ENCODE data around the gene SDC4.

- TF ChIP-seq AFF4 (CRISPR knock-in tag; IDR thresholded peaks at IDR 0.05) (no peak), POLR2A (conservative IDR thresholded peaks at IDR 0.05) (no peak), ZNF436 (CRISPR knock-in tag; IDR thresholded peaks at IDR 0.05) (no peak), IRF2 (CRISPR knock-in tag; IDR thresholded peaks at IDR 0.05) (no peak), FOXK2 (conservative IDR thresholded peaks at IDR 0.05 in 1 of 2, IDR thresholded peaks at IDR 0.05 in 1 of 2; ENCODE audit: low read depth in 2 of 2) (no peak), E2F8 (IDR thresholded peaks at IDR 0.05; ENCODE audit: low read depth, partially characterized antibody) (no peak), RAD21 (CRISPR knock-in tag; conservative IDR thresholded peaks at IDR 0.05 in 1 of 2, IDR thresholded peaks at IDR 0.05 in 1 of 2) (no peak), MXI1 (IDR thresholded peaks at IDR 0.05; ENCODE audit: low read depth, low read length) (no peak), RFX1 (IDR thresholded peaks at IDR 0.05) (no peak)
- TF ChIP-seq, protein P1, sequence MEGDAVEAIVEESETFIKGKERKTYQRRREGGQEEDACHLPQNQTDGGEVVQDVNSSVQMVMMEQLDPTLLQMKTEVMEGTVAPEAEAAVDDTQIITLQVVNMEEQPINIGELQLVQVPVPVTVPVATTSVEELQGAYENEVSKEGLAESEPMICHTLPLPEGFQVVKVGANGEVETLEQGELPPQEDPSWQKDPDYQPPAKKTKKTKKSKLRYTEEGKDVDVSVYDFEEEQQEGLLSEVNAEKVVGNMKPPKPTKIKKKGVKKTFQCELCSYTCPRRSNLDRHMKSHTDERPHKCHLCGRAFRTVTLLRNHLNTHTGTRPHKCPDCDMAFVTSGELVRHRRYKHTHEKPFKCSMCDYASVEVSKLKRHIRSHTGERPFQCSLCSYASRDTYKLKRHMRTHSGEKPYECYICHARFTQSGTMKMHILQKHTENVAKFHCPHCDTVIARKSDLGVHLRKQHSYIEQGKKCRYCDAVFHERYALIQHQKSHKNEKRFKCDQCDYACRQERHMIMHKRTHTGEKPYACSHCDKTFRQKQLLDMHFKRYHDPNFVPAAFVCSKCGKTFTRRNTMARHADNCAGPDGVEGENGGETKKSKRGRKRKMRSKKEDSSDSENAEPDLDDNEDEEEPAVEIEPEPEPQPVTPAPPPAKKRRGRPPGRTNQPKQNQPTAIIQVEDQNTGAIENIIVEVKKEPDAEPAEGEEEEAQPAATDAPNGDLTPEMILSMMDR (IDR thresholded peaks at IDR 0.05 in 2 of 3, conservative IDR thresholded peaks at IDR 0.05 in 1 of 3; ENCODE audit: insufficient read depth in 2 of 3, low read depth in 1 of 3, low read length in 3 of 3): no peak
- TF ChIP-seq, protein P2, sequence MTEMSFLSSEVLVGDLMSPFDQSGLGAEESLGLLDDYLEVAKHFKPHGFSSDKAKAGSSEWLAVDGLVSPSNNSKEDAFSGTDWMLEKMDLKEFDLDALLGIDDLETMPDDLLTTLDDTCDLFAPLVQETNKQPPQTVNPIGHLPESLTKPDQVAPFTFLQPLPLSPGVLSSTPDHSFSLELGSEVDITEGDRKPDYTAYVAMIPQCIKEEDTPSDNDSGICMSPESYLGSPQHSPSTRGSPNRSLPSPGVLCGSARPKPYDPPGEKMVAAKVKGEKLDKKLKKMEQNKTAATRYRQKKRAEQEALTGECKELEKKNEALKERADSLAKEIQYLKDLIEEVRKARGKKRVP (CRISPR knock-in tag; IDR thresholded peaks at IDR 0.05): no peak
Observed at GRCh38 chr20:45352729-45353128, 4.5 kb upstream of the SDC4 start.

All from K562 (cell line).